ENCODE results near the gene COPS2.

GRCh38 chr15:49115062-49115461, 40.3 kb downstream of the COPS2 start:
- TF ChIP-seq CTCF (IDR thresholded peaks at IDR 0.05), result no peak
- no peak for TF ChIP-seq POLR2A (IDR thresholded peaks at IDR 0.05)
- no peak for TF ChIP-seq EP300 (IDR thresholded peaks at IDR 0.05)

Data from gastroesophageal sphincter (tissue), 3 donors.